ENCODE data around the gene TSPAN9.

DNA sequence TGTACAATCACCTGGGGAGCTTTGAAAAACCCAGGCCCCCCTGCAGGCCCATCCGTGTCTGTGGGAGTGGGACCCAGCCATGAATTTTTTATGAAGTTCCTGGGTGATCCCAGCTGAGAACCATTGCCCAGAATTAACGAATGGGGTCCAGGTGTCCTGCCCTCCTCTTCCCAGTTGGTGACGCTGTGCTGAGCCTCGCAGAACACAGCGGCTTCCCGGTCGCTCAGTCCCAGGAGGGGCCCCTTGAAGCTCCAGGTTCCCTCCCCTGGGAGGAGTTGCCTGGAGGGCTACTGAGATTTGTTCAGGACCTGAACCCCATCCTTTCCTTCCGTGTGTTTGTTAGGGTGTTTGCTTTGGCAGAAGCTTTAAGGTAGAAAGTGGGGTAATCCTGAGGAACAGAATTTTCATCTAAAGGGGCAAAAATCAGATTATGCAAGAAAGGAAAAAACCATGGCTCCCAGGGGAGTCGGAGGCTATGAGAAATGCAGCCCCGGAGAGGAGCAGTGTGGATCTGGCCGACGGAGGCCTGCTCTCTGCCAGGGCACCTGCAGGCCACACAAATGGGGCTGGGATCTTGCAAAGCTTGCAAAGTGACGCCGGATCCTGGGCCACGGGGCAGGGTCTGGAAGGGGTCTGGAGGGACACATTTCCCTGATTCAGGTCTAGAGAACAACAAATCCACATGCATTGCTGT lies 249.1 kb downstream of the TSPAN9 start:
- TF ChIP-seq, protein P1, sequence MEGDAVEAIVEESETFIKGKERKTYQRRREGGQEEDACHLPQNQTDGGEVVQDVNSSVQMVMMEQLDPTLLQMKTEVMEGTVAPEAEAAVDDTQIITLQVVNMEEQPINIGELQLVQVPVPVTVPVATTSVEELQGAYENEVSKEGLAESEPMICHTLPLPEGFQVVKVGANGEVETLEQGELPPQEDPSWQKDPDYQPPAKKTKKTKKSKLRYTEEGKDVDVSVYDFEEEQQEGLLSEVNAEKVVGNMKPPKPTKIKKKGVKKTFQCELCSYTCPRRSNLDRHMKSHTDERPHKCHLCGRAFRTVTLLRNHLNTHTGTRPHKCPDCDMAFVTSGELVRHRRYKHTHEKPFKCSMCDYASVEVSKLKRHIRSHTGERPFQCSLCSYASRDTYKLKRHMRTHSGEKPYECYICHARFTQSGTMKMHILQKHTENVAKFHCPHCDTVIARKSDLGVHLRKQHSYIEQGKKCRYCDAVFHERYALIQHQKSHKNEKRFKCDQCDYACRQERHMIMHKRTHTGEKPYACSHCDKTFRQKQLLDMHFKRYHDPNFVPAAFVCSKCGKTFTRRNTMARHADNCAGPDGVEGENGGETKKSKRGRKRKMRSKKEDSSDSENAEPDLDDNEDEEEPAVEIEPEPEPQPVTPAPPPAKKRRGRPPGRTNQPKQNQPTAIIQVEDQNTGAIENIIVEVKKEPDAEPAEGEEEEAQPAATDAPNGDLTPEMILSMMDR (IDR thresholded peaks at IDR 0.05) = no peak
- TF ChIP-seq POLR2AphosphoS5 (IDR thresholded peaks at IDR 0.05) (no peak), POLR2A (IDR thresholded peaks at IDR 0.05; ENCODE audit: low read depth) (no peak), EP300 (IDR thresholded peaks at IDR 0.05) (no peak)
